A549 (cell line): ENCODE results near the gene SLC45A1. TPM values are rescaled to one million over a fixed set of nuclear protein-coding genes. Genes with fewer than 3 reads are reported as not detected.

Experiments used
- ATAC-seq, 2 experiments: fragments of 200-7000 bp in 1 of 2; fragments of >200 bp in 1 of 2; cut with Nextera tagmentation in 1 of 2; cut with Tn5 transposase in 1 of 2; 3 replicates each; pipeline versions ENCODE4 v1.8.0 to v1.9.1; 2018 to 2020; ENCODE audit warnings: mild to moderate bottlenecking in 1 of 2, moderate library complexity in 1 of 2
- CTCF ChIA-PET: fragments of 300-600 bp; sonication (Branson Sonifier 250); formaldehyde crosslinking; extraction: SDS; loops from one replicate; lab custom pipeline; 2021; ENCODE audit warnings: antibody characterized with exemption, inconsistent platforms; lab: Yijun Ruan, JAX
- POLR2A ChIA-PET: fragments of 350-600 bp; formaldehyde crosslinking; extraction: SDS; loops from one replicate; lab custom pipeline; 2021; ENCODE audit warnings: antibody characterized with exemption, inconsistent platforms; lab: Yijun Ruan, JAX
- DNase-seq, 2 experiments: peaks; one replicate each; pipeline versions ENCODE4 v3.0.0 to v3.0.0-alpha.2; 2011 to 2016; ENCODE audit warnings: low read depth in 1 of 2, low spot score in 1 of 2
- FAIRE-seq: peaks from 2 replicates; lab custom pipeline; 2011; peaks lifted over from hg19 to GRCh38; lab: Jason Lieb, UNC
- H3K27ac ChIP-seq, 2 experiments: fragments of >200 bp; sonication (Bioruptor Twin); formaldehyde crosslinking; 3 replicates each; pipeline ENCODE4 v1.5.1; 2016 to 2017
- H3K4me1 ChIP-seq: fragments of >200 bp; sonication (Bioruptor Twin); formaldehyde crosslinking; 3 replicates; pipeline ENCODE4 v1.6.1; 2016
- H3K4me2 ChIP-seq: fragments of >200 bp; sonication (Bioruptor Twin); formaldehyde crosslinking; 3 replicates; pipeline ENCODE4 v1.6.1; 2016
- H3K4me3 ChIP-seq: fragments of >200 bp; sonication (Bioruptor Twin); formaldehyde crosslinking; 3 replicates; pipeline ENCODE4 v1.5.1; 2016
- H3K9me3 ChIP-seq: fragments of >200 bp; sonication (Bioruptor Twin); formaldehyde crosslinking; 3 replicates; pipeline ENCODE4 v1.6.1; 2016
- BHLHE40 ChIP-seq: IDR thresholded peaks from 2 replicates; pipeline ENCODE4 v1.6.1; 2012; ENCODE audit warnings: low read depth, low read length, inconsistent platforms
- CBX2 ChIP-seq: fragments of 200-600 bp; sonication (generic); IDR thresholded peaks from 2 replicates; pipeline ENCODE4 v1.6.1; 2016; ENCODE audit warnings: low read depth, mild to moderate bottlenecking, borderline replicate concordance
- ESRRA ChIP-seq: fragments of 150-350 bp; IDR thresholded peaks from 2 replicates; pipeline ENCODE4 v1.6.1; 2014; ENCODE audit warnings: mild to moderate bottlenecking, low read length, borderline replicate concordance
- FOSB ChIP-seq: fragments of 250-450 bp; sonication (Bioruptor Pico); IDR thresholded peaks from 2 replicates; pipeline ENCODE4 v1.5.0; 2020; ENCODE audit warnings: mild to moderate bottlenecking, moderate library complexity
- FOXS1 ChIP-seq: fragments of 250-450 bp; sonication (Bioruptor Pico); IDR thresholded peaks from 2 replicates; pipeline ENCODE4 v1.5.0; 2020; ENCODE audit warnings: mild to moderate bottlenecking, moderate library complexity
- HDAC2 ChIP-seq: fragments of 200-600 bp; sonication (generic); IDR thresholded peaks from 2 replicates; pipeline ENCODE4 v1.6.1; 2016
- HOXB13 ChIP-seq: fragments of 250-450 bp; sonication (Bioruptor Pico); IDR thresholded peaks from 2 replicates; pipeline ENCODE4 v1.5.0; 2020; ENCODE audit warnings: low read depth, mild to moderate bottlenecking, moderate library complexity
- MAFK ChIP-seq: fragments of 450-650 bp; IDR thresholded peaks from 2 replicates; pipeline ENCODE4 v1.6.1; 2014; ENCODE audit not compliant: partially characterized antibody
- NPAS2 ChIP-seq: fragments of 250-450 bp; sonication (Bioruptor Pico); IDR thresholded peaks from 2 replicates; pipeline ENCODE4 v1.8.0; 2022; ENCODE audit warnings: mild to moderate bottlenecking, moderate library complexity, borderline replicate concordance
- PHF8 ChIP-seq: fragments of 200-600 bp; sonication (generic); IDR thresholded peaks from 2 replicates; pipeline ENCODE4 v1.6.1; 2016; ENCODE audit warnings: low read depth, mild to moderate bottlenecking, antibody characterized with exemption, moderate library complexity, borderline replicate concordance
- POLR2AphosphoS2 ChIP-seq: conservative IDR thresholded peaks from 2 replicates; pipeline ENCODE4 v1.6.1; 2012; ENCODE audit warnings: low read length, improper control_type of control experiment, inconsistent platforms
- RCOR1 ChIP-seq: fragments of 150-350 bp; IDR thresholded peaks from 2 replicates; pipeline ENCODE4 v1.6.1; 2014; ENCODE audit warnings: antibody characterized with exemption, low read length, low read depth
- SREBF2 ChIP-seq: fragments of 450-650 bp; IDR thresholded peaks from 2 replicates; pipeline ENCODE4 v1.6.1; 2014; ENCODE audit warnings: mild to moderate bottlenecking, moderate library complexity
- WGBS: methylation state at CpG from one replicate; pipeline ENCODE4 v1.1.6; 2017; ENCODE audit errors: missing lambda C conversion rate; 5-methylcytosine and 5-hydroxymethylcytosine counted together
- polyA plus RNA-seq, 4 experiments: library from polyadenylated mRNA; depleted of rRNA in 3 of 4; stranded (reverse); fragments of >200 nt; fragmentation: RNase III in 1 of 4; extraction: RNeasy Plus Mini Kit Qiagen cat#74134 plus additional on column Dnase treatment in 1 of 4; gene quantifications; 2 replicates in 3 of 4; 3 replicates in 1 of 4; pipeline ENCODE4 v1.2.3, GENCODE V29; 2011 to 2017
- TF ChIP-seq, protein P1 (sequence below): IDR thresholded peaks from 2 replicates; pipeline ENCODE4 v1.6.1; 2012
- TF ChIP-seq, protein P2 (sequence below): fragments of 200-600 bp; sonication (generic); IDR thresholded peaks from 2 replicates; pipeline ENCODE4 v1.6.1; 2016; ENCODE audit warnings: antibody characterized with exemption, mild to moderate bottlenecking, moderate library complexity
- TF ChIP-seq, protein P3 (sequence below): fragments of 450-650 bp; IDR thresholded peaks from 2 replicates; pipeline ENCODE4 v1.6.1; 2014; ENCODE audit warnings: antibody characterized with exemption
- TF ChIP-seq, protein P4 (sequence below): fragments of 250-450 bp; sonication (Bioruptor Pico); IDR thresholded peaks from 2 replicates; pipeline ENCODE4 v1.5.0; 2020; ENCODE audit warnings: low read depth, mild to moderate bottlenecking, moderate library complexity
- TF ChIP-seq, protein P5 (sequence below): fragments of >200 bp; sonication (Bioruptor Twin); formaldehyde crosslinking; IDR thresholded peaks from 3 replicates; pipeline ENCODE4 v1.5.1; 2016
- TF ChIP-seq, protein P6 (sequence below): fragments of >200 bp; sonication (Bioruptor Twin); formaldehyde crosslinking; IDR thresholded peaks from 3 replicates; pipeline ENCODE4 v1.6.1; 2016
- TF ChIP-seq, protein P7 (sequence below): IDR thresholded peaks from 2 replicates; pipeline ENCODE4 v1.6.1; 2012

SLC45A1 gene
- polyA plus RNA-seq, 2 of the 4 experiments (the other 2 are of a cell fraction): 1.6 to 1.8 TPM

DNA sequence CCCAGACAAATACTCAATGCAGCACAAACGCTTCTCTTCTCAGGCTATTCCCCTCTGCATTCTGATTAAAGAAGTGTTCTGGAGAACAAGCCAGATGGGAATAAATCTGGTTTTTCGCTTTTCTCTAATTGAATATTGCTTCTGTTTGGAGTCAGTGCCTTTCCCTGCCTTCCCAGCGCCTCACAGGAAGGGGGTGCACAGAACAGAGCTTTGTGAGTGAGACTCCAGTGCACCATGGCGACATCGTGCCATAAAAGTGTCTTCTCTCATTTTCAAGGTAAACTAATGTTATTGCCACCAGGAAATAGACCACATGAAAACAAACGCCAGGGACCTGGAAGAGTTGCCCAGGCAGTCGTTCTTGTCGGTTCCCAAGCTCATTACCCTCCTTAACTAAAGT is 43.6 kb upstream of the SLC45A1 start:
- TF ChIP-seq CBX2 (no peak), MAFK (no peak), HDAC2 (no peak), ESRRA (no peak), BHLHE40 (no peak), SREBF2 (no peak), FOSB (CRISPR knock-in tag) (no peak), POLR2AphosphoS2 (no peak), NPAS2 (CRISPR knock-in tag) (no peak), FOXS1 (CRISPR knock-in tag) (no peak)
- TF ChIP-seq, protein P1, sequence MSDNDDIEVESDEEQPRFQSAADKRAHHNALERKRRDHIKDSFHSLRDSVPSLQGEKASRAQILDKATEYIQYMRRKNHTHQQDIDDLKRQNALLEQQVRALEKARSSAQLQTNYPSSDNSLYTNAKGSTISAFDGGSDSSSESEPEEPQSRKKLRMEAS: no peak
- TF ChIP-seq, protein P2, sequence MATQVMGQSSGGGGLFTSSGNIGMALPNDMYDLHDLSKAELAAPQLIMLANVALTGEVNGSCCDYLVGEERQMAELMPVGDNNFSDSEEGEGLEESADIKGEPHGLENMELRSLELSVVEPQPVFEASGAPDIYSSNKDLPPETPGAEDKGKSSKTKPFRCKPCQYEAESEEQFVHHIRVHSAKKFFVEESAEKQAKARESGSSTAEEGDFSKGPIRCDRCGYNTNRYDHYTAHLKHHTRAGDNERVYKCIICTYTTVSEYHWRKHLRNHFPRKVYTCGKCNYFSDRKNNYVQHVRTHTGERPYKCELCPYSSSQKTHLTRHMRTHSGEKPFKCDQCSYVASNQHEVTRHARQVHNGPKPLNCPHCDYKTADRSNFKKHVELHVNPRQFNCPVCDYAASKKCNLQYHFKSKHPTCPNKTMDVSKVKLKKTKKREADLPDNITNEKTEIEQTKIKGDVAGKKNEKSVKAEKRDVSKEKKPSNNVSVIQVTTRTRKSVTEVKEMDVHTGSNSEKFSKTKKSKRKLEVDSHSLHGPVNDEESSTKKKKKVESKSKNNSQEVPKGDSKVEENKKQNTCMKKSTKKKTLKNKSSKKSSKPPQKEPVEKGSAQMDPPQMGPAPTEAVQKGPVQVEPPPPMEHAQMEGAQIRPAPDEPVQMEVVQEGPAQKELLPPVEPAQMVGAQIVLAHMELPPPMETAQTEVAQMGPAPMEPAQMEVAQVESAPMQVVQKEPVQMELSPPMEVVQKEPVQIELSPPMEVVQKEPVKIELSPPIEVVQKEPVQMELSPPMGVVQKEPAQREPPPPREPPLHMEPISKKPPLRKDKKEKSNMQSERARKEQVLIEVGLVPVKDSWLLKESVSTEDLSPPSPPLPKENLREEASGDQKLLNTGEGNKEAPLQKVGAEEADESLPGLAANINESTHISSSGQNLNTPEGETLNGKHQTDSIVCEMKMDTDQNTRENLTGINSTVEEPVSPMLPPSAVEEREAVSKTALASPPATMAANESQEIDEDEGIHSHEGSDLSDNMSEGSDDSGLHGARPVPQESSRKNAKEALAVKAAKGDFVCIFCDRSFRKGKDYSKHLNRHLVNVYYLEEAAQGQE: no peak
- TF ChIP-seq, protein P3, sequence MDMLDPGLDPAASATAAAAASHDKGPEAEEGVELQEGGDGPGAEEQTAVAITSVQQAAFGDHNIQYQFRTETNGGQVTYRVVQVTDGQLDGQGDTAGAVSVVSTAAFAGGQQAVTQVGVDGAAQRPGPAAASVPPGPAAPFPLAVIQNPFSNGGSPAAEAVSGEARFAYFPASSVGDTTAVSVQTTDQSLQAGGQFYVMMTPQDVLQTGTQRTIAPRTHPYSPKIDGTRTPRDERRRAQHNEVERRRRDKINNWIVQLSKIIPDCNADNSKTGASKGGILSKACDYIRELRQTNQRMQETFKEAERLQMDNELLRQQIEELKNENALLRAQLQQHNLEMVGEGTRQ: no peak
- TF ChIP-seq, protein P4, sequence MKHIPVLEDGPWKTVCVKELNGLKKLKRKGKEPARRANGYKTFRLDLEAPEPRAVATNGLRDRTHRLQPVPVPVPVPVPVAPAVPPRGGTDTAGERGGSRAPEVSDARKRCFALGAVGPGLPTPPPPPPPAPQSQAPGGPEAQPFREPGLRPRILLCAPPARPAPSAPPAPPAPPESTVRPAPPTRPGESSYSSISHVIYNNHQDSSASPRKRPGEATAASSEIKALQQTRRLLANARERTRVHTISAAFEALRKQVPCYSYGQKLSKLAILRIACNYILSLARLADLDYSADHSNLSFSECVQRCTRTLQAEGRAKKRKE (CRISPR knock-in tag): no peak
- TF ChIP-seq, protein P5, sequence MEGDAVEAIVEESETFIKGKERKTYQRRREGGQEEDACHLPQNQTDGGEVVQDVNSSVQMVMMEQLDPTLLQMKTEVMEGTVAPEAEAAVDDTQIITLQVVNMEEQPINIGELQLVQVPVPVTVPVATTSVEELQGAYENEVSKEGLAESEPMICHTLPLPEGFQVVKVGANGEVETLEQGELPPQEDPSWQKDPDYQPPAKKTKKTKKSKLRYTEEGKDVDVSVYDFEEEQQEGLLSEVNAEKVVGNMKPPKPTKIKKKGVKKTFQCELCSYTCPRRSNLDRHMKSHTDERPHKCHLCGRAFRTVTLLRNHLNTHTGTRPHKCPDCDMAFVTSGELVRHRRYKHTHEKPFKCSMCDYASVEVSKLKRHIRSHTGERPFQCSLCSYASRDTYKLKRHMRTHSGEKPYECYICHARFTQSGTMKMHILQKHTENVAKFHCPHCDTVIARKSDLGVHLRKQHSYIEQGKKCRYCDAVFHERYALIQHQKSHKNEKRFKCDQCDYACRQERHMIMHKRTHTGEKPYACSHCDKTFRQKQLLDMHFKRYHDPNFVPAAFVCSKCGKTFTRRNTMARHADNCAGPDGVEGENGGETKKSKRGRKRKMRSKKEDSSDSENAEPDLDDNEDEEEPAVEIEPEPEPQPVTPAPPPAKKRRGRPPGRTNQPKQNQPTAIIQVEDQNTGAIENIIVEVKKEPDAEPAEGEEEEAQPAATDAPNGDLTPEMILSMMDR: no peak
- TF ChIP-seq, protein P6, sequence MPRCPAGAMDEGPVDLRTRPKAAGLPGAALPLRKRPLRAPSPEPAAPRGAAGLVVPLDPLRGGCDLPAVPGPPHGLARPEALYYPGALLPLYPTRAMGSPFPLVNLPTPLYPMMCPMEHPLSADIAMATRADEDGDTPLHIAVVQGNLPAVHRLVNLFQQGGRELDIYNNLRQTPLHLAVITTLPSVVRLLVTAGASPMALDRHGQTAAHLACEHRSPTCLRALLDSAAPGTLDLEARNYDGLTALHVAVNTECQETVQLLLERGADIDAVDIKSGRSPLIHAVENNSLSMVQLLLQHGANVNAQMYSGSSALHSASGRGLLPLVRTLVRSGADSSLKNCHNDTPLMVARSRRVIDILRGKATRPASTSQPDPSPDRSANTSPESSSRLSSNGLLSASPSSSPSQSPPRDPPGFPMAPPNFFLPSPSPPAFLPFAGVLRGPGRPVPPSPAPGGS: no peak

DNA sequence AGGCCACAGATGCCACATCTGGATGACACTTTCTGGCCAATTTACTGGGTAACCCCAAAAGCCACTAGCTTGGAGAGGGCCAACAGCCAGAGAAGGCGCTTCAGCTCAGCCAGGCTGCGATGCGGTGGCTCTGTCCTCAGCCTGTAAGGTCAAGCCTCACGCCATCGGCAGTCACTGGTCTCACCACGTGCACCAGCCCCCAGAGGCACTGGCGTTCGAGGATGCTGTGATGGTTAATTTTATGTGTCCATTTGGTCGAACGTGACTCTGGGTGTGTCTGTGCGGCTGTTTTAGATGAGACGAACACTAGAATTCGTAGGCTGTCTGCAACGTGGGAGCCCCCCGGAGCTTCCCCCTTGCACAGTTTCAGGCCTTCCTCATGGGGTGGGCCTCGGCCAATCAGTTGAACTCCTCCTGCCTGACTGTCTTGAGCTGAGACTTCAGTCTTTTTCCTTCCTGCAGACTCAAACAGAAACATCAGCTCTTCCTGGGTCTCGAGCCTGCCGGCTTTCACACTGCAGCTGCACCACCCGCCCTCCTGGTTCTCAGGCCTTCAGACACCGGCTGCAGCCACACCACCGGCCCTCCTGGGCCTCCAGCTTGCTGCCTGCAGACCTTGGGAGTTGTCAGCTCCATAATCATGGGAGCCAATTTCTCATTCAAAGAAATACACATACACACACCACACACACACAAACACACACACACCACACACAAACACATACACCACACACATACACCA is 41.6 kb upstream of the SLC45A1 start:
- DNase-seq (peak in 1 of 2 experiments; percentile 18), ATAC-seq (no peak; a peak in 1 of 6 replicates), FAIRE-seq (no peak)
- WGBS: 91% methylated on average over 19 of the region's 21 CpGs
- Histone ChIP-seq H3K4me1 (no peaks in the 10 kb centered on the region), H3K9me3 (no peaks in the 10 kb centered on the region), H3K27ac (no peak overlapping the region), H3K4me2 (no peak overlapping the region), H3K4me3 (no peak overlapping the region)
- POLR2A ChIA-PET: no interaction called here
- CTCF ChIA-PET: interaction anchor here (0.6 kb wide), 1 partner anchor 236 kb away, joined by 3 read pairs; no protein-coding TSS in a partner anchor
- TF ChIP-seq HDAC2: no peak
- TF ChIP-seq, protein P7, sequence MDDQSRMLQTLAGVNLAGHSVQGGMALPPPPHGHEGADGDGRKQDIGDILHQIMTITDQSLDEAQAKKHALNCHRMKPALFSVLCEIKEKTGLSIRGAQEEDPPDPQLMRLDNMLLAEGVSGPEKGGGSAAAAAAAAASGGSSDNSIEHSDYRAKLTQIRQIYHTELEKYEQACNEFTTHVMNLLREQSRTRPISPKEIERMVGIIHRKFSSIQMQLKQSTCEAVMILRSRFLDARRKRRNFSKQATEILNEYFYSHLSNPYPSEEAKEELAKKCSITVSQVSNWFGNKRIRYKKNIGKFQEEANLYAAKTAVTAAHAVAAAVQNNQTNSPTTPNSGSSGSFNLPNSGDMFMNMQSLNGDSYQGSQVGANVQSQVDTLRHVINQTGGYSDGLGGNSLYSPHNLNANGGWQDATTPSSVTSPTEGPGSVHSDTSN: no peak
- TF ChIP-seq, protein P5: no peak
- TF ChIP-seq RCOR1: no peak
- TF ChIP-seq HOXB13 (CRISPR knock-in tag): no peak
- no peak for TF ChIP-seq PHF8
- TF ChIP-seq, protein P6: no peak

More for the DNA sequence above, 43.6 kb upstream of the SLC45A1 start:
- POLR2A ChIA-PET: no interaction called here
- CTCF ChIA-PET: interaction anchor here (1.1 to 2.0 kb wide), 3 partner anchors 9 to 259 kb away, joined by 3 to 5 read pairs (median 5); no protein-coding TSS in a partner anchor
- 0 out of 6 replicates have a peak, but pooled peaks of 1 of the 2 experiments have one; percentile 24 for ATAC-seq
- no peak overlapping the region for H3K27ac ChIP-seq
- FAIRE-seq: no peak
- DNase-seq: no peak
- H3K4me1 ChIP-seq: no peaks in the 10 kb centered on the region
- H3K4me3 ChIP-seq: no peak overlapping the region
- H3K4me2 ChIP-seq: no peak overlapping the region
- H3K9me3 ChIP-seq: no peaks in the 10 kb centered on the region
- WGBS: 74% methylated on average over 8 of the region's 8 CpGs
